KOPT-K1 (cell line): ENCODE data around the gene RIPK3.
"Not testable (repeated sequence)": the region's sequence is repeated elsewhere in the genome, so short reads cannot be mapped to it uniquely, and the experiment has no call there.

Experiments used
- H3K27ac ChIP-seq: fragments of 200-600 bp; sonication (generic); 2 replicates; pipeline ENCODE4 v1.5.1; 2016; ENCODE audit warnings: antibody characterized with exemption, mild to moderate bottlenecking, low read depth, low read length; ENCODE audit not compliant: poor library complexity, severe bottlenecking
- H3K36me3 ChIP-seq: fragments of 200-600 bp; sonication (generic); 2 replicates; pipeline ENCODE4 v1.5.1; 2017; ENCODE audit warnings: antibody characterized with exemption, mild to moderate bottlenecking, low read length, moderate library complexity; ENCODE audit not compliant: insufficient read depth
- H3K9me3 ChIP-seq: fragments of 200-600 bp; sonication (generic); 2 replicates; pipeline ENCODE4 v1.5.1; 2017; ENCODE audit warnings: antibody characterized with exemption, low read length, mild to moderate bottlenecking; ENCODE audit not compliant: insufficient read depth, poor library complexity, severe bottlenecking

The RIPK3 gene

DNA sequence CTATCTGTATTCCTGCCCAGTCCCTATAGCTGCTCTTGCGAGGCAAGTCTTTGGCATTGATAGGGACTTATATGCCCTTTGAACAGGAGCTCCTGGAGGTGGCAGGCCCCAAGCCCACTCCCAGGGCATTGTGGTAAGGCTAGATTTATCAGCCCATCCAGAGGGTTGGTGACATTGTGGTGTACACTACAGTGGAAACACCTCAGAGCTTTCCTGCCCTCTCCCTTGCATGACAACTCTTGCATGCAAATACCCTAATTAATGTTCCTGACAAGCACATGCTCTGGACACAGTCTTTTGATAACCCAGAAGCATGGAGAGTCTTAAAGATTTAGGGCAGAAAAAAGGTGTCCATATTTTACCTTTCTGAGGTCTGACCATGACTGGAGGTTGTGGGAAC is 815 bp upstream of the RIPK3 start:
- no peaks in the 10 kb centered on the region for H3K9me3 ChIP-seq
- no peaks in the 10 kb centered on the region for H3K36me3 ChIP-seq
- no peak overlapping the region for H3K27ac ChIP-seq

DNA sequence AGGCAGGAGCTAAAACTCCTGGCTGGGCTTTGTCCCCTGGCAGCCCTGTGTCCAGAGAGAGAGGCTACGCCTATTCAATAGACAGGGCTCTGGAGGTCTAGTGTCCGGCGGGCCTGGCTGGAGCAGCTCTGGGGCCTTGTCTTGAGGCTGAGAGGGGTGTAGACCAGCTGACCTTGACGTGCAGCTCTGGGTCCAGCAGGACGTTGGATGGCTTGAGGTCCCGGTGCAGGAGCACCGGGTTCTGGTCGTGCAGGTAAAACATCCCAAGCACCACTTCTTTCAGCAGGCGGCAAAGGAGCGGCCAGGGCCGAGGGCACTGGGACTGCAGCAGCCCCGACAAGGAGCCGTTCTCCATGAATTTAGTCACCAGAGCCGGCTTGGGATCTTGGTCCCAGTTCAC is 948 bp downstream of the RIPK3 start:
- no peaks in the 10 kb centered on the region for H3K9me3 ChIP-seq
- H3K36me3 ChIP-seq = no peaks in the 10 kb centered on the region
- H3K27ac ChIP-seq = no peak overlapping the region

DNA sequence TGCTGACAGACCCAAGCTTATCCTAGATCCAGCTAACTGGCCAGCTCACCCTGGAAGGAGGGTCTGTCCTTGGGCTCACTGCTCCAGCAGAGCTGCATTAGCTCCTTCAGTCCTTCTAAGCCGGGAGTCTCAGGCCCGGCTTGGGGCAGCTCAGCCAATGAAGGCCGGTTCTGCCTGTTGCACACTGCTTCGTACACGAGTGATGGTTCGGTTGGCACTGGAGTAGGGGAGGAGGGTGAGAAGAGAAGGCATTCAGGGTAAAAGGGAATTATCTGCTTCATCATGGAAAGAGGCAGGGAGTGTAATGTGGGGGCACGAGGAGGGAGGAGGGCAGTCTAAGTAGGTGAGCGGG is 2.0 kb downstream of the RIPK3 start:
- no peaks in the 10 kb centered on the region for H3K36me3 ChIP-seq

DNA sequence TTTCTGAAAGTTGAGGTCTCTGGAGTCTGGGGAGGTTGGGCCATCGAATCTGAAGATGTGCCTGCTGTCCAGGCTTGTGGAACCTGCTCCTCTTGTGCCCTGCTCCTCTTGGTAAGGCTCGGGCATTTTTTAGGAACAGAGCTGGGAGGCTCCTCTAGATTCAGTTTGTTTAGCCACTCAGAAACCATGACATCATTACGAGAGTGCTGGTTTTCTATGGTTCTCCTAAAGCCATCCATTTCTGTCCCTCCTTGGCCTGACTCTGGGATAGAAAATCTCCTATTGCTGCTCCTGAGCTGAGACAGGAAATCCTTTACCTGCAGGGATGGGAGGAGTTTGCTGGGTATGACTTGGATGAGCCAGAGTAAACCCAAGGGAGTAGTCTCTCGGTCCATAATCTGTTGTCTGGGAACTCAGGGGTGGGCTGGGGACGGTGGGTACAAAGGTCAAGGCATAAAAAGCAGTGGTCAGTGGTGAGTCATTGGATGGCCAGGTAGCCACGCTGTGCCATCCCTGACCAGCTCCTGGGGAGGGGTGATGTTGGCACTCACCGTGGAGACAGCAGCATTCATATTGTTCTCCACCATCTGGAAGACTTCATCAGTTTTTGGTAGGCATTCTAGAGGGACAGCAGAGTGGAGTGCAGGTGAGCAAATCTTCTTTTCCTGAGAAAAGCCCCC is 2.5 kb downstream of the RIPK3 start:
- no peak overlapping the region for H3K27ac ChIP-seq
- no peaks in the 10 kb centered on the region for H3K36me3 ChIP-seq
- no peaks in the 10 kb centered on the region for H3K9me3 ChIP-seq

More for the DNA sequence above, 2.0 kb downstream of the RIPK3 start:
- H3K27ac ChIP-seq = no peak overlapping the region
- H3K9me3 ChIP-seq = no peaks in the 10 kb centered on the region

DNA sequence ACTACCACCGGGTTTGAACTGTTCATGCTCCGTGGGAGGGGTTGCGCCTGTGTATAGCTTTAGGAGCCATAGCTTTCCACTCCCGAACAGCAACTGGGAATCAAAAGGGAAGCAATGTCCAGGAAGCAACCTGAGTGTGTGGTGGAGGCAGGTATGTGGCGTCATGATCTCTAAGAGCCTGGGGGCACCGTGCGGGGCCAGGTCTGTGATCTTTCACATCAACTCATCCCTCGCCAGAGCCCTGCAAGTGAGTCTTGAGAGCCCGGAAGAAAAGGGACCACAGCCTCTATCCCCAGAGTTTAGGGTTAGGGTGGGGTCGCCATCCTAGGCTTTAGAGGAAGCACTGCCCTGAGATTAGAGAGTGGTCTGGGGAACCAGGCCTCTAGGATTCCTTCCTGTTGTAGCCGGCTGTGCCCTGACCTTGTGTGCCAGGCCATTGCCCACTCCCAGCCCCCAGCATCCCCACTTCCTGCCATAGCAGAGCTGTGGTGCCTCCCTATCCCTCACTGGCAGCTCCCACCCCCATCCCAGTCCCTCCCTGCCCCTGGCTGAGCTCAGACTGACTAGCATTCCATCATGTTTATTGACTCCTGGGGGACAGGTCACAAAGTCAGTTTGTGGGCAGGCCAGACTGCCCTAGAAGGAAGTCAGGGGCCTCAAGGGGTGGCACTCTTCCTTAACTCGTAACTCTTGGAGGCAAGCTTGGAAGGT is 4.2 kb downstream of the RIPK3 start:
- H3K9me3 ChIP-seq = no peaks in the 10 kb centered on the region
- H3K27ac ChIP-seq = no peak overlapping the region
- no peaks in the 10 kb centered on the region for H3K36me3 ChIP-seq

DNA sequence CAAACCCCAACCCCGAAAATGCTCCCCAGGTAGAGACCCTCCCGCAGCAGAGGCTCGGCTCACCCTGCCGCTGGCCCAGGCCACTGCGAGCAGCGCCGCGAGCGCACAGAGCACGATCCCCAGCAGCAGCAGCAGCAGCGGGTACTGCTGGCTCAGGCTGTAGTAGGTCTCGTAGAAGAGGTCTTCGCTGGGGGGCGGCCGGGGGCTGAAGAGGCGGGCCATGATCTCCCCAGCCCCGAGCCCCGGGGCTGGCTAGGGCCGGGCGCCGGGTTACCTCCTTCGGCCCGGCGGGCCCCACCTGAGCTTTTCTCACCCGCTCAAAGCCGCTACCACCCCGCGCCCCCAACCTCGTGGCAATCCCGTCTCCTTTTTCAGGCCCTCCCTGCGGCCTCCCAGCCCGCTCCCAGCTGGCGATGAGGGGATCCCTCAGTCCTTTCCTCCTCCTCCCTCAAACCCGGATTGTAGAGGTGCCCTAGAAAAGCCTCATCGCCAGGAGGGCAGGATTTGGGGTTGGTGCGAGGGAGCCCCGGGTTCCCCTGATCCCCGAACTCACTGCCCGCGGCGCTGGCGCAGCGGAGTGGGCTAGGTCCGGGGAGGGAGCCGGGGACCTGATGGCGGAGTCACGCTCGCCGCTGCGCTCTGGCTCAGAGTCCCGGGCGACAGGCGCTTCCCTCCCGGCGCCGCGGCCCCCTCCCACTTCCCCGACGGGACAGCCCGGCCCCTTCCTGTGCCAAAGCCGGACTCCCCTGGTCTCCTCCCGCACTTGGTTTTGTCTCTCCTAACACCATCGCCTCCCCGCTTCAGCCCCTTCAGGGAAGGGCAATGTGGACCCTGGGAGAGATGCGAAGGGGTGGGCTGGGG is 5.1 kb downstream of the RIPK3 start, which contains the start of gene ADCY4:
Gene ADCY4, minus strand, starts transcription at position 641 of the 861 bp plus-strand sequence. Its CDS starts 419 bp downstream, at position 222.
- H3K27ac ChIP-seq = no peak within 1 kb of the TSS
- H3K36me3 ChIP-seq = no peaks in the 10 kb centered on the region
- no peaks in the 10 kb centered on the region for H3K9me3 ChIP-seq

DNA sequence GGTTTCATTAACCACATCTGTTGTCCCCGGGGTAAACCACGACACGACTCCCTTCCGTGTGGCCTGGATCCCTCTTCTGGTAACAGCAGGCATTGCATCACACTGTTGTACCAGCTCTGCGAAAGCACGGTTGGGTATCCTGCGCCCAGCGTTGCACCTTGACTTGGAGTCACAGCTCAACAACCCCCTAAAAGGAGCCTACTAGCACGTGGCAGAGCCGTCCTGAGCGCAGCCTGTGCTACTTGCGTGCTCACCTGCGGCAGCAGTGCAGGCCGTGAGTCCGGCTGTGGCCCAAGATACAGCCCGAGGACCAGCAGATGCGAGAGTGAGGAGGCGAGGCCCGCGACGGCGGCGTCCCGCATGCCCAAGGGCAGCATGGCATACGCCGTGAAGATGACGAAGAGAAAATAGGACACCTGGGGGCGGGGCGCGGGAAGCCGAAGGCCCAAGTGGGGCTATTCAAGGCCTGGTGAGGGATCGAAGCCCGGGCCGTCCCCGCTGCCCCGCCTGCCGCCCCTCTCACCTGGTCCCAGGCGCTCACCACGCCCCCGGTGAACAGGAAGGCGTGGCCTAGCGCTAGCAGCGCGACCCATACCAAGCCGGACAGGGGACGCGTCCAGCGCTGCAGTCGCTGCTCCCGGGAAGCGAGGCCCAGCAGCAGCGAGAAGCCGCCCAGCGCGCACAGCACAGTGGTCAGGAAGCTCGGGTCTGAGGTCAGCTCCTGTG is 7.4 kb downstream of the RIPK3 start:
- H3K9me3 ChIP-seq = no peaks in the 10 kb centered on the region
- H3K36me3 ChIP-seq = no peaks in the 10 kb centered on the region
- H3K27ac ChIP-seq = no peak overlapping the region

DNA sequence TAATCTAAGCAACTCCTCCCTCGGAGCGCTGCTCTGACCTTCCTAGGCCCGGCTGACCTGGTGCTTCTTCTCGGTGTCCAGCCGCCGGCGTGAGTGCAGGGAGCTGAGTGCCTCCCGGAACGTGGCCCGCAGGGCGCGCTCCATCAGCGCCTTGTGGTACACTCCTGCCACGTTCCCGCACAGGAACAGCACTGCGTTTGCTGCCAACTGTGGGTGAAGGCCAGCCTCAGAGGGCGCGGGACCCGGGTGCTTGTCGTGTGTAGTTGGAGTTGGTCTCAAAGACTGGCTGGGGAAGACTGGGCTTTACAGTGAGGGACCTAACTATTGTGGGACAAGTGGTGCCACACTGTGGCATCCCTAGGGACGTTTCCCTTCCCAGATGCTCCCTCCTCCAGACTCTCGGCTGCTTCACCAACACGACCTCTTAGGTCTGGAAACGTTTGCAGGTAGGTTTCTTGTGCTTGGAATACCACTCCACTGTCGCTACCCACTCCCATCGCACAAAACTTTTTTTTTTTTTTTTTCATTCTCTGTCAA is 8.0 kb downstream of the RIPK3 start:
- no peaks in the 10 kb centered on the region for H3K9me3 ChIP-seq
- H3K36me3 ChIP-seq = no peaks in the 10 kb centered on the region
- H3K27ac ChIP-seq = no peak overlapping the region

DNA sequence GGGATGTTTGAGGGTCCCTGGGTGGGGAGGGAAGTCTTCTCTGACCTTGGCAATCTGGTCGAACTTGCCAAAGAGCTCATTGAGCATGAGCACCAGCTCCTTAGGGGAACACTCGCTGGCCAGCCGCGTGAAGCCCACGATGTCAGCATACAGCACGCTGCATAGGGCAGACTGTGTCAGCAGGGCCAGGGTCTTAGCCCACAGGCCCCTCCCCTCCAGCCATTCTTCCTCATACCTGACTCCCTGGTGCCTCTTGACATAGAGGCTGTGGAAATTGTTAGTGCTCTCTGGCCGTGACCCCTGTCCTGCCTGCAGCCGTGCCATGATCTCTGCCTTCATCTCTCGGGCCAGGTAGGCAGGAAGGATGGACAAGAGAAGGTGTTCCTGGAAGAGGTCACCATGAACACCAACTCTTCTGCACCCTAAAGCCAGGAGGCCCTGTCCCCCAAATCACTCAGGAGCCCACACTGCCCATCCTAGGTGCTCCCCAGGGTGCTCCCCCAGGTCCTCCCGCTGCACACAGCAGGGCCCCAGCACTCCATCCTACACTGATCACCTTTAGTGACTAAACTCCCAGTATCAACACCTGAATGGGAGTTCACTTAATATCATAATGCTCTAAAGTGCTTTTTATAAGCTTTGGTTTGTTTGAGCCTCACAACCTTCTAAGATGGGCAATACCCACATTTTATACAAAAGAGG is 8.7 kb downstream of the RIPK3 start:
- no peaks in the 10 kb centered on the region for H3K9me3 ChIP-seq
- no peak overlapping the region for H3K27ac ChIP-seq
- no peaks in the 10 kb centered on the region for H3K36me3 ChIP-seq

DNA sequence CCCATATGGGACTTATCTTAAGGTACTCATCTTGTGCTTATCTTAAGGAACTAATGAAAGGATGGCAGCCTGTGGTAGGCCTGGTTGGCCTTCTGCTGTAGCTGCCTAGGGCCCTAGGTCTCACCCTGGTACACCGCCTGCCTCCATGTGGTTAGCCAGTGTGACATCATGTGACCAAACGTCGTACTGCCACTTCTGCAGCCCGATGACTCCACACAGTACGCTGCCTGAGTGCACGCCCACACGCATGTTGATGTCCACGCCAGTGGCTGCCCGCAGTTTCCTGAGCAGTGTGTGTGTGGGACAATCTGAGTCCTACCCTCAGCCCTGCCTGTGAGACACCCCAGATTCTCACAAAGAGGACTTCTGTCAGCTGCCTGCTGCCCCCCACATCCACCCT is 10.1 kb downstream of the RIPK3 start:
- Histone ChIP-seq H3K36me3 (no peaks in the 10 kb centered on the region), H3K9me3 (no peaks in the 10 kb centered on the region), H3K27ac (no peak overlapping the region)

DNA sequence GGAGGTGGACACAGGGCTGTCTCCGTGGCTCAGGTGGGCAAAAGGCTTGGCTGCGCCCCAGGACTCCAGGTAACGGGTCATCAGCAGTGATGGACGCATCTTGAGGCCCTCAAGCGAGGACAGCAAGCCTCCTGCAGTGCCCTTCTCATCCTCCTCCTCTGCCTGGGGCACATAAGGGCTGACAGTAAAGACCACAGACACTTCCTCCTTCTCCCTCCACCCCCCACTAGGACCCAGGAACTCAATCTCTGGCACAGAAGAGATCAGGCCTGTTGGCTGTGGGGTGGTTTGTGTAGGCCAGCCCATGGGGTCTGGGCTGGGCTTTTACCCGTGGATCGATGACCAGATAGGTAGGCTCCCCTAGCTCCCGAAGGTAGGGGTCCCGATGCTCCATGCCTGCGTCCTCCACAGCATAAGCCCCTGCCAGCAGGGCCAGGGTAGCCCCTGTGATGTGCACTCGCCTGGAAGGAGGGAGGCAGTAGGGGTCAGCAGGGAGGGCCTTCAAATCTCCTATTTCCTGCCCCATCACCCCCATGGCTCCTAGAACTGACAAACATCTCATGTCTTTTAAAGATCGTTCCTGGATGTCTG is 10.6 kb downstream of the RIPK3 start:
- Histone ChIP-seq H3K9me3 (no peaks in the 10 kb centered on the region), H3K27ac (no peak overlapping the region), H3K36me3 (no peaks in the 10 kb centered on the region)

DNA sequence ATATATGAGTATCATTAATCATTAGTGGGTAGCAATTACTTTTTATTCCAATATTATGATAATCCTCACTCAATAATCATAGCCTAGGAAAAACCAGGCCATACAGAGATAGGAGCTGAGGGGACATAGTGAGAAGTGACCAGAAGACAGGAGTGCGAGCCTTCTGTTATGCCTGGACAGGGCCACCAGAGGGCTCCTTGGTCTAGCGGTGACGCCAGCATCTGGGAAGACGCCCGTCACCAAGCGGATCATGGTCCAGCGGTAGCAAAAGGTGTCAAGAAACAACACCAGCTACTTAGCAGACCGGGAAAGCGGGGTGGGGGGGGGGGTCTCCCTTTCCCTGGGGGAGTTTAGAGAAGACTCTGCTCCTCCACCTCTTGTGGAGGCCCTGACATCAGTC is 11.9 kb downstream of the RIPK3 start:
- H3K9me3 ChIP-seq, H3K27ac ChIP-seq: not testable (repeated sequence)

DNA sequence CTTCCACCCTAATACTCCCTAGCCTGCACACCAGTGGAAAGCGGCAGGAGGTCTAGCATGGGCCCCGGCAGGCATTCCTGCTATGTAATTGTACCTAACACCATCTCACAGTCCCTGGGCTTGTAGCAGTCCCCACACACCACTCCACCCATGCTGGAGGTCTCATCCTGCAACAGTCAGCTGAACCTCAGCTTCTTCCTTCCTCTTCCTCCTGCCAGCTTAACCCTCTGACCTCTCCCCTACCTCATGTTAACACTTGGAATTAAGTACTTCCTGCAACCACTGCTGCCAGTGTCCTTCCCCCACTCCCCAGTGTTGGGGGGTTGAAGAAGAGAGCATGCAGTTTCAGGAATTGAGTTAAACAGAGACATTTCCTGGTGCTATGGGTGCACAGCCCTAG is 12.5 kb downstream of the RIPK3 start:
- Histone ChIP-seq H3K9me3 (no peaks in the 10 kb centered on the region), H3K36me3 (no peaks in the 10 kb centered on the region), H3K27ac (no peak overlapping the region)

More for the DNA sequence above, 11.9 kb downstream of the RIPK3 start:
- H3K36me3 ChIP-seq = not testable (repeated sequence)

DNA sequence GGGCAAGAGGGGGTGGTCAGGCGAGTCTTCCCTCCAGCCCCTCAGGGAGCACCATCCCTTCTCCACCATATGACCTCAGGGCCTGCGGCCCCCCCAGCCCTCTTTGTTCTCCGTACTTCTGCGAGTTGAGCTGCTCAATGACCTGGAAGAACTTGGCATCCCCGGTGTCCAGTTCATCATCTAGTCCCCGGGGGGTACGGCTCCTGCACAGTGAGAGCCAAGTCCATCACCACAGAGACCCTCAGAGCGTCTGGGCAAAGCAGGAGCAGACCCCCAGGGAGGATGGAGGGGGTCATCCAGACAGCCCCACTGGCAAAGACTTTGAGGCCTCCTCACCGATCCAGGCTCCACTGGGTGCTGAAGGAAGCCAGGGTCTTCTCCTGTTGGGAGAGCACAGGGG is 13.8 kb downstream of the RIPK3 start:
- no peaks in the 10 kb centered on the region for H3K9me3 ChIP-seq
- H3K27ac ChIP-seq = no peak overlapping the region
- no peaks in the 10 kb centered on the region for H3K36me3 ChIP-seq
